IMR-90 (cell line): ENCODE results near the gene PRM3. TPM values are rescaled to one million over a fixed set of nuclear protein-coding genes. Genes with fewer than 3 reads are reported as not detected.

Experiments
- ATAC-seq: fragments of 200-7000 bp; cut with Tn5 transposase; 2 replicates; pipeline ENCODE4 v1.9.1; 2020; ENCODE audit warnings: low read depth, mild to moderate bottlenecking, moderate library complexity
- BruUV-seq: library from RNA; stranded (reverse); fragments of 400-500 nt; replicated peaks from 2 replicates; lab custom pipeline; 2021; lab: Mats Ljungman, UMichigan
- CTCF ChIA-PET: fragments of 300-600 bp; formaldehyde crosslinking; extraction: SDS; loops from one replicate; lab custom pipeline; 2021; ENCODE audit warnings: antibody characterized with exemption; lab: Yijun Ruan, JAX
- POLR2A ChIA-PET: fragments of 300-600 bp; sonication (Branson Sonifier 250); formaldehyde crosslinking; loops from one replicate; lab custom pipeline; 2022; ENCODE audit warnings: antibody characterized with exemption; ENCODE audit not compliant: unreplicated experiment; lab: Charles Lee
- DNase-seq: peaks from one replicate; pipeline ENCODE4 v3.0.0; 2013
- H2AFZ ChIP-seq: replicated peaks from 2 replicates; pipeline ENCODE3; 2013; ENCODE audit warnings: low read length, mild to moderate bottlenecking; ENCODE audit not compliant: poor library complexity
- H2AK5ac ChIP-seq: 2 replicates; pipeline ENCODE4 v1.6.1; 2013; ENCODE audit warnings: low read depth, low read length, inconsistent platforms
- H2AK9ac ChIP-seq: replicated peaks from 2 replicates; pipeline ENCODE3; 2013; ENCODE audit warnings: mild to moderate bottlenecking, low read depth, low read length, moderate library complexity; ENCODE audit not compliant: poor library complexity
- H2BK120ac ChIP-seq: 2 replicates; pipeline ENCODE4 v1.6.1; 2013; ENCODE audit warnings: low read depth, low read length, inconsistent platforms
- H2BK15ac ChIP-seq: 3 replicates; pipeline ENCODE4 v1.6.1; 2013; ENCODE audit warnings: low read depth, low read length, inconsistent platforms
- H2BK20ac ChIP-seq: 2 replicates; pipeline ENCODE4 v1.6.1; 2013; ENCODE audit warnings: low read depth, mild to moderate bottlenecking, inconsistent platforms, low read length, moderate library complexity
- H2BK5ac ChIP-seq: 2 replicates; pipeline ENCODE4 v1.6.1; 2013; ENCODE audit warnings: mild to moderate bottlenecking, low read depth, low read length, inconsistent platforms; ENCODE audit not compliant: poor library complexity, severe bottlenecking
- H3K14ac ChIP-seq: replicated peaks from 2 replicates; pipeline ENCODE4 v1.6.1; 2013; ENCODE audit warnings: low read depth, low read length, inconsistent platforms
- H3K18ac ChIP-seq: 2 replicates; pipeline ENCODE4 v1.6.1; 2013; ENCODE audit warnings: low read depth, low read length, control low read depth
- H3K23ac ChIP-seq: 2 replicates; pipeline ENCODE4 v1.6.1; 2013; ENCODE audit warnings: low read depth, low read length, inconsistent platforms
- H3K27ac ChIP-seq: 2 replicates; pipeline ENCODE4 v1.5.1; 2013; ENCODE audit warnings: mild to moderate bottlenecking, control low read depth, low read length; ENCODE audit not compliant: insufficient read depth
- H3K27me3 ChIP-seq: 2 replicates; pipeline ENCODE4 v1.6.1; 2013; ENCODE audit warnings: low read length; ENCODE audit not compliant: control insufficient read depth, insufficient read depth
- H3K36me3 ChIP-seq: 2 replicates; pipeline ENCODE4 v1.6.1; 2013; ENCODE audit warnings: low read length, mixed read lengths; ENCODE audit not compliant: control insufficient read depth, insufficient read depth
- H3K4ac ChIP-seq: 2 replicates; pipeline ENCODE4 v1.6.1; 2013; ENCODE audit warnings: low read depth, low read length, inconsistent platforms
- H3K4me1 ChIP-seq: 2 replicates; pipeline ENCODE4 v1.6.1; 2013; ENCODE audit warnings: low read length, mixed read lengths; ENCODE audit not compliant: control insufficient read depth, insufficient read depth
- H3K4me2 ChIP-seq: 2 replicates; pipeline ENCODE4 v1.6.1; 2013; ENCODE audit warnings: low read depth, mild to moderate bottlenecking, control low read depth, low read length, moderate library complexity
- H3K4me3 ChIP-seq: 2 replicates; pipeline ENCODE4 v1.5.1; 2013; ENCODE audit warnings: low read depth, mild to moderate bottlenecking, control low read depth, low read length, moderate library complexity; ENCODE audit not compliant: insufficient read depth
- H3K56ac ChIP-seq: 2 replicates; pipeline ENCODE4 v1.6.1; 2013; ENCODE audit warnings: low read length, inconsistent platforms; ENCODE audit not compliant: insufficient read depth; ENCODE audit errors: extremely low read depth
- H3K79me1 ChIP-seq, 2 experiments: 2 replicates each; pipeline ENCODE4 v1.6.1; 2013; ENCODE audit warnings: low read length in 2 of 2, inconsistent platforms in 1 of 2, low read depth in 1 of 2
- H3K9ac ChIP-seq: 2 replicates; pipeline ENCODE4 v1.6.1; 2013; ENCODE audit warnings: low read depth, low read length, control low read depth
- H3K9me1 ChIP-seq: 2 replicates; pipeline ENCODE4 v1.6.1; 2013; ENCODE audit warnings: low read length, inconsistent platforms; ENCODE audit not compliant: insufficient read depth
- H3K9me3 ChIP-seq: 2 replicates; pipeline ENCODE4 v1.6.1; 2013; ENCODE audit warnings: low read length; ENCODE audit not compliant: control insufficient read depth, insufficient read depth
- H4K20me1 ChIP-seq: 2 replicates; pipeline ENCODE4 v1.6.1; 2013; ENCODE audit warnings: low read length, inconsistent platforms; ENCODE audit not compliant: insufficient read depth
- H4K5ac ChIP-seq: 2 replicates; pipeline ENCODE4 v1.6.1; 2013; ENCODE audit warnings: mild to moderate bottlenecking, low read depth, low read length, control low read depth
- H4K8ac ChIP-seq, 2 experiments: 2 replicates each; pipeline ENCODE4 v1.6.1; 2013; ENCODE audit warnings: low read depth in 2 of 2, low read length in 2 of 2, control low read depth in 1 of 2, inconsistent platforms in 1 of 2
- H4K91ac ChIP-seq: 2 replicates; pipeline ENCODE4 v1.6.1; 2013; ENCODE audit warnings: low read depth, low read length, inconsistent platforms; ENCODE audit not compliant: insufficient read depth
- CEBPB ChIP-seq: IDR thresholded peaks from 2 replicates; pipeline ENCODE4 v1.6.1; 2012; ENCODE audit warnings: low read depth, low read length, improper control_type of control experiment
- MAFK ChIP-seq: IDR thresholded peaks from 2 replicates; pipeline ENCODE4 v1.6.1; 2012; ENCODE audit warnings: low read depth, low read length, improper control_type of control experiment
- MAZ ChIP-seq: IDR thresholded peaks from 2 replicates; pipeline ENCODE4 v1.6.1; 2012; ENCODE audit warnings: low read depth, mild to moderate bottlenecking, low read length, improper control_type of control experiment, moderate library complexity, borderline replicate concordance
- MXI1 ChIP-seq: IDR thresholded peaks from 2 replicates; pipeline ENCODE4 v1.6.1; 2012; ENCODE audit warnings: low read depth, mild to moderate bottlenecking, low read length, moderate library complexity, borderline replicate concordance
- POLR2A ChIP-seq: IDR thresholded peaks from 2 replicates; pipeline ENCODE4 v1.6.1; 2012; ENCODE audit warnings: mild to moderate bottlenecking, low read depth, low read length
- RAD21 ChIP-seq: IDR thresholded peaks from 2 replicates; pipeline ENCODE4 v1.6.1; 2012; ENCODE audit warnings: low read length, improper control_type of control experiment
- RCOR1 ChIP-seq: IDR thresholded peaks from 2 replicates; pipeline ENCODE4 v1.6.1; 2012; ENCODE audit warnings: mild to moderate bottlenecking, low read length, improper control_type of control experiment; ENCODE audit not compliant: insufficient replicate concordance
- RFX5 ChIP-seq: IDR thresholded peaks from 2 replicates; pipeline ENCODE4 v1.8.0; 2012; ENCODE audit warnings: low read depth, mild to moderate bottlenecking, low read length, moderate library complexity
- WGBS, 2 experiments: methylation state at CpG; one replicate each; pipeline versions ENCODE4 v1.1.5 to v1.1.7; 2013; ENCODE audit warnings: missing lambda C conversion rate in 2 of 2; ENCODE audit not compliant: insufficient read length in 1 of 2; ENCODE audit errors: extremely low coverage in 2 of 2; 5-methylcytosine and 5-hydroxymethylcytosine counted together
- dilution Hi-C: fragments of 300-500 bp; cut with HindIII; formaldehyde crosslinking; loops from one replicate; pipeline ENCODE4 v1.14.3; 2018; ENCODE audit warnings: low sequenced_read_pairs; ENCODE audit not compliant: unreplicated experiment
- in situ Hi-C: fragments of 300-500 bp; cut with MboI; formaldehyde crosslinking; loops from 3 replicates; pipeline ENCODE4 v1.14.3; 2019; ENCODE audit warnings: low sequenced_read_pairs, inconsistent platforms, mixed read lengths
- intact Hi-C: fragments of 100-400 bp; cut with micrococcal nuclease; formaldehyde crosslinking; loops from 2 replicates; pipeline ENCODE4 v1.10.0; 2022
- polyA plus RNA-seq, 3 experiments: library from polyadenylated mRNA; depleted of rRNA; stranded (reverse); fragments of >200 nt; gene quantifications; 2 replicates each; pipeline ENCODE4 v1.2.3, GENCODE V29; 2012; ENCODE audit warnings: low replicate concordance in 1 of 3
- total RNA-seq: library from RNA; depleted of rRNA; stranded (reverse); fragments of >200 nt; gene quantifications from 2 replicates; pipeline ENCODE4 v1.2.3, GENCODE V29; 2012
- TF ChIP-seq, protein P1 (sequence below): fragments of 150-350 bp; IDR thresholded peaks from 2 replicates; pipeline ENCODE4 v1.6.1; 2016; ENCODE audit warnings: low read depth, mild to moderate bottlenecking, low read length, moderate library complexity, borderline replicate concordance
- TF ChIP-seq, protein P2 (sequence below): fragments of 150-350 bp; IDR thresholded peaks from 2 replicates; pipeline ENCODE4 v1.6.1; 2017; ENCODE audit warnings: mild to moderate bottlenecking, antibody characterized with exemption, low read length, low read depth

The PRM3 gene
- total and polyA plus RNA-seq, 2 of the 4 experiments (the other 2 are of a cell fraction) = not detected

DNA sequence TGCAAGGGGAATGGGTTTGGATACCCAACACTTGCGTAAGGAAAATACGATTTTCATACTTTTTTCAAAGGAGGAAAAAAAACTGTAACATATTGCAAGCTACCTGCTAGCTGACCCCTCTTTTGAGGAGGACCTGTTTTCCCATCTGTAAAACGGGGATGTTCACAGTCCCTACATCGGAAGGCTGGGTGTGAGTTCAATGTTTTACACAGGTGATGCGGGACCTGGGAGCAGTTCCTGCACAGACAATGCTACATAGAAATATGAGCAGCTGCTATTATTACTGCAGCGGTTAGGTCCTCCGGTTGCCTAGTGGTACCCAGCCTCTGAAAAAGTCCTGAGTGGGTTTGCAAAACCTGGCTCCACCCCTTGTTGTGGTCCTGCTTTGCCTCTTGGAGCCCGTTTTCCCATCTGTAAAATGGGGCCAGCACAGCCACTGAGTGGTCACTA, 20.9 kb downstream of the PRM3 start (continued):
- no peak for TF ChIP-seq RCOR1

DNA sequence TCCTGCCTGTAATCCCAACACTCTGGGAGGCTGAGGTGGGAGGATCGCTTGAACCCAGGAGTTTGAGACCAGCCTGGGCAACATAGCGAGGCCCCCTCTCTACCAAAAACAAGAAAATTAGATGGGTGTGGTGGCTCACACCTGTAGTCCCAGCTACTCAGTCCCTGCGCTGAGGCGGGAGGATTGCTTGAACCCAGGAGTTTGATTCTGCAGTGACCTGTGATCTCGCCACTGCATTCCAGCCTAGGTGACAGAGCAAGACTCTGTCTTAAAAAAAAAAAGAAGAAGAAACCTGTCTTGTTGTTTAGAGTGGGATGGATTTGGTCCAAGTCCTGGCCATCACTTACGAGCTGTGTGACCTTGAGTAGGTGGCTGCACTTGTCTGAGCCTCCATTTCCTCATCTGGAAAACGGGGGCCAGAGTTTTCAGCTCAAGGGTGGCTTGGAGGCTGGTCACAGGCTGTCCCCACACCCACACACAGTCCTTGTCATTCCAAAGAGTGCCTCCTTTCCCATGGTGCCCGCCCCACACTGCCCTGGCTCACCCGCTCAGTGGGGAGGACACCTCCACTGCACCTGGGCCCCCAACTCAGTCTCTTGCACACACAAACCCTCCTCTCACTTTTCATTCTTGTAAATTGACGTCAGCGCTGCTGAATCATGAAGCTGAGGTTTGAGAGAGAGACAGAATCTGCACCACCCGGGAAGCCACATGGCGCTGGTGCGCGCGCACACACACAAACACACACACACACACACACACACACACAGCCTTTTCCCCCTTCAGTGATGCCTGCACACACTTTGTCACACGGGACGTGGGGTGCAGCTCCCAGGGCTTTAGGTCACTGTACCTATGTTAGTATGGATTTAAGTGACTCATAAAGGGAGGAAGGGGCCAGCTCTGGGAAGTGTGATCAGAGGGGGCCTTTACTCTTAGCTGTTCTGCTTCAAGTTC, 21.6 kb downstream of the PRM3 start:
- Histone ChIP-seq H3K9me3 (no peaks in the 10 kb centered on the region), H2BK120ac (no peak overlapping the region), H2AK5ac (peak overlapping the region; percentile 52), H3K4me2 (peak overlapping the region; percentile 82), H3K4ac (peak overlapping the region; percentile 14), H4K5ac (peak overlapping the region; percentile 24; the same call in 1 of the 2 replicates), H3K36me3 (peaks cover 31% of the 10 kb centered on the region), H2BK15ac (no peak overlapping the region), H3K14ac (peak overlapping the region; percentile 41), H4K8ac (peak overlapping the region; percentile 47 to 48; a peak in 2 of 4 replicates), H4K20me1 (peaks cover 52% of the 10 kb centered on the region), H2BK20ac (peak overlapping the region; percentile 10; the same call in 1 of the 2 replicates), H3K9ac (peak overlapping the region; percentile 91; the same call in 1 of the 2 replicates), H2AFZ (peak overlapping the region; percentile 33), H2AK9ac (peak overlapping the region; percentile 12), H3K18ac (peak overlapping the region; percentile 24; the same call in 1 of the 2 replicates), H3K23ac (peak overlapping the region; percentile 68; the same call in 1 of the 2 replicates), H4K91ac (peak overlapping the region; percentile 60), H2BK5ac (peak overlapping the region; percentile 22), H3K56ac (no peak overlapping the region), H3K27me3 (no peaks in the 10 kb centered on the region), H3K4me3 (peak overlapping the region; percentile 87; the same call in 1 of the 2 replicates), H3K4me1 (peaks cover 12% of the 10 kb centered on the region), H3K27ac (peak overlapping the region; percentile 81; the same call in 1 of the 2 replicates), H3K9me1 (peaks cover 9% of the 10 kb centered on the region; the same call in 1 of the 2 replicates), H3K79me1 (peaks cover 14 to 34% of the 10 kb centered on the region in 2 experiments; a peak in 3 of 4 replicates)
- ChIA-PET POLR2A (interaction anchor here (0.5 to 1.0 kb wide), 2 partner anchors 147 to 320 kb away, joined by 5 to 10 read pairs; no protein-coding TSS in a partner anchor), CTCF (interaction anchor here (1.1 kb wide), 1 partner anchor 34 kb away, joined by 3 read pairs; no protein-coding TSS in a partner anchor)
- ATAC-seq (no peak), DNase-seq (peak; percentile 91)
- in situ Hi-C loops = loop anchor here (5.0 kb wide), 2 partner anchors 150 to 285 kb away; no protein-coding TSS in a partner anchor
- intact Hi-C loops = loop anchor here (5.0 to 10.0 kb wide), 3 partner anchors 117 to 220 kb away; no protein-coding TSS in a partner anchor
- BruUV-seq = no TSS peak
- WGBS, 2 experiments = 100% methylated on average over 1 of the region's 18 CpGs; no CpG with 5 or more reads in 1 of the 2 experiments
- dilution Hi-C loops = no loop called here
- TF ChIP-seq MXI1 (peak; percentile 74; the same call in 1 of the 2 replicates), CEBPB (0 out of 2 replicates have a peak, but pooled peaks have one; percentile 22), RAD21 (0 out of 2 replicates have a peak, but pooled peaks have one; percentile 9), RFX5 (no peak), MAFK (no peak), POLR2A (peak; percentile 60), RCOR1 (no peak), MAZ (peak; percentile 57; the same call in 1 of the 2 replicates)
- TF ChIP-seq, protein P1, sequence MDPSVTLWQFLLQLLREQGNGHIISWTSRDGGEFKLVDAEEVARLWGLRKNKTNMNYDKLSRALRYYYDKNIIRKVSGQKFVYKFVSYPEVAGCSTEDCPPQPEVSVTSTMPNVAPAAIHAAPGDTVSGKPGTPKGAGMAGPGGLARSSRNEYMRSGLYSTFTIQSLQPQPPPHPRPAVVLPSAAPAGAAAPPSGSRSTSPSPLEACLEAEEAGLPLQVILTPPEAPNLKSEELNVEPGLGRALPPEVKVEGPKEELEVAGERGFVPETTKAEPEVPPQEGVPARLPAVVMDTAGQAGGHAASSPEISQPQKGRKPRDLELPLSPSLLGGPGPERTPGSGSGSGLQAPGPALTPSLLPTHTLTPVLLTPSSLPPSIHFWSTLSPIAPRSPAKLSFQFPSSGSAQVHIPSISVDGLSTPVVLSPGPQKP = no peak
- TF ChIP-seq, protein P2, sequence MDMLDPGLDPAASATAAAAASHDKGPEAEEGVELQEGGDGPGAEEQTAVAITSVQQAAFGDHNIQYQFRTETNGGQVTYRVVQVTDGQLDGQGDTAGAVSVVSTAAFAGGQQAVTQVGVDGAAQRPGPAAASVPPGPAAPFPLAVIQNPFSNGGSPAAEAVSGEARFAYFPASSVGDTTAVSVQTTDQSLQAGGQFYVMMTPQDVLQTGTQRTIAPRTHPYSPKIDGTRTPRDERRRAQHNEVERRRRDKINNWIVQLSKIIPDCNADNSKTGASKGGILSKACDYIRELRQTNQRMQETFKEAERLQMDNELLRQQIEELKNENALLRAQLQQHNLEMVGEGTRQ = no peak; the same call in 1 of the 2 replicates
